ENCODE measurements around the gene CACNA1D. TPM values are rescaled to one million over a fixed set of nuclear protein-coding genes. Genes with fewer than 3 reads are reported as not detected.
"Not testable (repeated sequence)": the region's sequence is repeated elsewhere in the genome, so short reads cannot be mapped to it uniquely, and the experiment has no call there.

CACNA1D gene
- total RNA-seq, 2 experiments from 2014 or later = not detected

GRCh38 chr3:53661480-53661879 lies 167.1 kb downstream of the CACNA1D start:
- ChIA-PET CTCF (no interaction called here), POLR2A (no interaction called here)
- Mint-ChIP-seq H3K36me3 (ENCODE audit: low read depth) (peaks cover 2% of the 10 kb centered on the region), H3K27me3 (peaks cover 19% of the 10 kb centered on the region), H3K4me1 (ENCODE audit: low read depth) (no peaks in the 10 kb centered on the region), H3K4me3 (no peak overlapping the region), H3K27ac (no peak overlapping the region), H3K9me3 (peaks cover 10% of the 10 kb centered on the region)
- TF ChIP-seq, protein P1, sequence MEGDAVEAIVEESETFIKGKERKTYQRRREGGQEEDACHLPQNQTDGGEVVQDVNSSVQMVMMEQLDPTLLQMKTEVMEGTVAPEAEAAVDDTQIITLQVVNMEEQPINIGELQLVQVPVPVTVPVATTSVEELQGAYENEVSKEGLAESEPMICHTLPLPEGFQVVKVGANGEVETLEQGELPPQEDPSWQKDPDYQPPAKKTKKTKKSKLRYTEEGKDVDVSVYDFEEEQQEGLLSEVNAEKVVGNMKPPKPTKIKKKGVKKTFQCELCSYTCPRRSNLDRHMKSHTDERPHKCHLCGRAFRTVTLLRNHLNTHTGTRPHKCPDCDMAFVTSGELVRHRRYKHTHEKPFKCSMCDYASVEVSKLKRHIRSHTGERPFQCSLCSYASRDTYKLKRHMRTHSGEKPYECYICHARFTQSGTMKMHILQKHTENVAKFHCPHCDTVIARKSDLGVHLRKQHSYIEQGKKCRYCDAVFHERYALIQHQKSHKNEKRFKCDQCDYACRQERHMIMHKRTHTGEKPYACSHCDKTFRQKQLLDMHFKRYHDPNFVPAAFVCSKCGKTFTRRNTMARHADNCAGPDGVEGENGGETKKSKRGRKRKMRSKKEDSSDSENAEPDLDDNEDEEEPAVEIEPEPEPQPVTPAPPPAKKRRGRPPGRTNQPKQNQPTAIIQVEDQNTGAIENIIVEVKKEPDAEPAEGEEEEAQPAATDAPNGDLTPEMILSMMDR (IDR thresholded peaks at IDR 0.05) = no peak
- ATAC-seq = no peak
- no peak for DNase-seq
- intact Hi-C loops (cut with micrococcal nuclease) = no loop called here

DNA sequence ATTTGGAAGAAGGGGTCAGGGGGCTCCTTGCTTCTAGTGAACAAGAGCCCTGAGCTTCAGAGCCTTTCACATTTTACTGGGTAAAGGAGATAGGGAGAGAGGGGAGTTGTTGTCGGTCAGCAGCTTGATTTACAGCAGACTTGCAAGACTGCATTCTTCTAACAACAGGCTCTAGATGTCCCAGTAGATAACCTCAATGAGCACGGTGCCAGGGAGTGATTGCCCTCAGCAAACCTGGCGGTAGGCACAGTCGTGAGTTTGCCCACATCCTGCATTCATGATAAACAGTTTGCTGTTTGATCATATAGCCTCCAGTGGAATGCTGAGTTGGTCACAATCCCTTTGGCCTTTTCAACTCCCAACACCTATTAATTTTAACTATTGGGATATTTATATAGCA lies 170.4 kb downstream of the CACNA1D start:
- DNase-seq; intact Hi-C loops (cut with micrococcal nuclease): not testable (repeated sequence)

GRCh38 chr3:53665608-53666425 lies 171.4 kb downstream of the CACNA1D start:
- intact Hi-C loops (cut with micrococcal nuclease) = no loop called here
- Mint-ChIP-seq H3K27me3 (peaks cover 13% of the 10 kb centered on the region), H3K27ac (no peak overlapping the region), H3K4me3 (no peak overlapping the region), H3K36me3 (ENCODE audit: low read depth) (peaks cover 2% of the 10 kb centered on the region), H3K4me1 (ENCODE audit: low read depth) (no peaks in the 10 kb centered on the region), H3K9me3 (peaks cover 10% of the 10 kb centered on the region)
- ChIA-PET CTCF (interaction anchor here (1.0 kb wide), 1 partner anchor 45 kb away, joined by 3 read pairs; no protein-coding TSS in a partner anchor), POLR2A (no interaction called here)
- ATAC-seq (no peak), DNase-seq (no peak)
- TF ChIP-seq, protein P1 (IDR thresholded peaks at IDR 0.05) = no peak

More for the DNA sequence above, 170.4 kb downstream of the CACNA1D start:
- H3K27ac Mint-ChIP-seq; H3K4me1 Mint-ChIP-seq (ENCODE audit: low read depth); CTCF ChIA-PET; POLR2A ChIA-PET; H3K4me3 Mint-ChIP-seq; H3K9me3 Mint-ChIP-seq; H3K36me3 Mint-ChIP-seq (ENCODE audit: low read depth); ATAC-seq: not testable (repeated sequence)
- H3K27me3 Mint-ChIP-seq = peaks cover 18% of the 10 kb centered on the region

- ATAC-seq (no peak), DNase-seq (no peak)
- ChIA-PET POLR2A (no interaction called here), CTCF (interaction anchor here (0.9 to 1.2 kb wide), 3 partner anchors 9 to 42 kb away, joined by 3 read pairs; no protein-coding TSS in a partner anchor)
- intact Hi-C loops (cut with micrococcal nuclease) = no loop called here
- H3K9me3 Mint-ChIP-seq = no peaks in the 10 kb centered on the region
- no peaks in the 10 kb centered on the region for H3K36me3 Mint-ChIP-seq (ENCODE audit: low read depth)
- no peak overlapping the region for H3K4me3 Mint-ChIP-seq
- peaks cover 16% of the 10 kb centered on the region for H3K27me3 Mint-ChIP-seq
- H3K27ac Mint-ChIP-seq = no peak overlapping the region
- TF ChIP-seq, protein P1 (IDR thresholded peaks at IDR 0.05) = no peak
- H3K4me1 Mint-ChIP-seq (ENCODE audit: low read depth) = no peaks in the 10 kb centered on the region
These were observed 174.5 kb downstream of the CACNA1D start for GRCh38 chr3:53668872-53669271.

GRCh38 chr3:53670721-53671120 lies 176.3 kb downstream of the CACNA1D start:
- H3K9me3 Mint-ChIP-seq = no peaks in the 10 kb centered on the region
- no peaks in the 10 kb centered on the region for H3K4me1 Mint-ChIP-seq (ENCODE audit: low read depth)
- ATAC-seq = no peak
- intact Hi-C loops (cut with micrococcal nuclease) = no loop called here
- H3K36me3 Mint-ChIP-seq (ENCODE audit: low read depth) = no peaks in the 10 kb centered on the region
- CTCF ChIA-PET = no interaction called here
- H3K27ac Mint-ChIP-seq = no peak overlapping the region
- peaks cover 14% of the 10 kb centered on the region for H3K27me3 Mint-ChIP-seq
- no peak for DNase-seq
- TF ChIP-seq, protein P1 (IDR thresholded peaks at IDR 0.05) = no peak
- POLR2A ChIA-PET = no interaction called here
- H3K4me3 Mint-ChIP-seq = no peak overlapping the region

All from activated CD8-positive, alpha-beta T cell treated with anti-CD3 and anti-CD28 coated beads for 36 hours (primary cell).